Renal pelvis (tissue), 4 donors: ENCODE data around the gene ZFP92. TPM values are rescaled to one million over a fixed set of nuclear protein-coding genes. Genes with fewer than 3 reads are reported as not detected.

ENCODE experiments used
- DNase-seq: peaks from one replicate; pipeline ENCODE4 v3.0.0-alpha.2; 2013
- polyA plus RNA-seq, 3 donors: library from polyadenylated mRNA; unstranded; fragments of 120-200 nt; gene quantifications; one replicate each; pipeline ENCODE4 v1.2.1, GENCODE V29; 2013; ENCODE audit not compliant: insufficient read length in 3 of 3

Gene ZFP92
- polyA plus RNA-seq, 3 donors, result 0.87 to 1.1 (median 0.99) TPM

DNA sequence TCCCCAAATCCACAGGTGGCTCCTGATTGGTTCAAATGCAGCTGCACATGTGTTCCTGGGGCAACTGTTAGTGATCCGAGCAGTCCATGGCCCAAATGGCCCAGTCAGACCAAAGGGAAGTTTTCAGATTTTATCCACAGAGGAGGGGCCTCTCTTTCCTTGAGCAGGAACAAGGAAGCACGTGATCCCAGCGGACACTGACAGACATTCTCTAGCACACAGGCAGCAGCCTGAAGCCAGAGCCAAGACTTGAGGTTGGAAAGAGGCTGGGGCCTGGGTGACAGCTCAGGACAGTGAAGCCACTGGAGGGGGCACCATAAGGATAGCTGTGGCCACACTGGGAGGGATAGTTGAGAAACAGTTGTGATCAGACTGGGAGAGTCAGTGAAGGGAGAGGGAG lies 3.5 kb upstream of the ZFP92 start:
- no peak for DNase-seq

- DNase-seq, result no peak
These were observed 3.0 kb upstream of the ZFP92 start for GRCh38 chrX:153408221-153408721.

DNA sequence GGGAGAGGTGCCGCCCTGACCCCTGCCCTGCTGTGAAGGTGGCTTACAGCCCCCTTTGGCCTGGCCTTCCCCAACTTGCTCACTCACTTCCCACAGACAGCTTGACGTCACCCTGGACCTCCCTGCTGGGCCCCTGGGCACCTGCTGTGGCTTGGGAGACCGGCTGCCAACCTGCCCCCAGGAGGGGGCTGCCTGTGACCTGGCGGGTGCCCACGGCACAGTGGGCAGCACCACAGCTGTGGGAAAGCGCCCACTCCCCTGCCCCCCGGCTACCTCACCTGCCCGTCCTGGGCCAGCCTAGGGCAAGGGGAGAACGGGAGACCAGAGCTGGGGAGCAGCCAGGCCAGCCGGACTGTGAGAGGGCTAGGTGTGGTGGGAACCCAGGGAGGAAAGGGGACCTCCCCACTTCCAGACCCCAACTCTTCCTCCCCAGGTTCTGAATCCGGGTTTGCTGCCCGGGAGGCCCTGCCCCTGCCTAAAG lies 2.4 kb upstream of the ZFP92 start:
- no peak for DNase-seq

DNA sequence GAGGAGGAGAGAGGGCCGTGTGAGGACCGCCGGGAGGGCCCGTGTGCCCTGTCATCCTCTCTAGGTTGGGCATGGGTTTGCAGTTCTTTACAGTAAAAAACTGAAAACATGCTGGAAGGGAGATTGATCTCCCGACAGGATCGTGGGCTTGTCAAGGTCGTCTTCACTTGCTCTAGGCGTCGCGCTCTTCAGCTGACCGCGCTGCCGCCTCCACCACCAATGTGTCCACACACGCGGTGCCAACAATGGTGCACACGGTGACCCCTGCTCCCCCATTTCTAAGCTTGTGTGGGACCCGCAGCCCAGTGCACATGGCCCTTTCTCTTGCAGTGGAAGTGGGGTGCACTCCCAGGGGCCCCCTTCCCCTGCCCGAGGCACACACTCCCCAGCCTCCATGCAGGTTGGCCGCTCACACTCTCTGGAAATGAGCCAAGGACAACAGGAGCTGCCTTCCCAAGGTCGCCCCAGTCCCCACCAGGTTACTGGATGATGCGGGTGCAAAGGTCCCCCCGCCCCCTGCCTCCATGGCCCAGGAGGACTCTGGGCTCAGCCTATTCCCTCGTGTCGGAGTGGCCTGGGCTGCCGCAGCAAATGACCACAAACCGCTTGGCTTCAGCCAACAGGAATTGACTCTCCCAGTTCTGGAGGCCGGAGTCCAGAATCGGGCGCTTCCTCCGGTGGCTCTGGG lies 1.7 kb upstream of the ZFP92 start:
- DNase-seq, result no peak

DNA sequence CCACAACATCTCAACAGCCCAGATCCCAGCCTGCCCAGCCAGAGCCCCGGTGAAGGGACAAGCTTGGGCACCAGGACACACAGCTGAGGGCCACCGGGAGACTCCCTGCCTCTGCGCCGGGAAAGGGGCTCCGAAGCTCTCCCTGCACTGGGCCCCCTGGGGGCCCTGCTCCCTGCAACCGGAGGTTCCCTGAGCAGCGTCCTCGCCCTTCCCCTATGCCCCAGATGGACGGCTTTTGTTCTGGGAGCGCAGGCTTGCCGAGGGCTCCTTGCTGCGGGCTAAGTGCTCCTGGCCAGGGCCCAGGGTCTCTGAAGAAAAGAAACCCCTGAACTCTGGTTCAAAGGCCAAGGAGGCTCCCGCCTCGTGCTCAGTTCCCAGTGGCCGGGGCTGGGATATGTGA lies 899 bp upstream of the ZFP92 start:
- no peak for DNase-seq

DNA sequence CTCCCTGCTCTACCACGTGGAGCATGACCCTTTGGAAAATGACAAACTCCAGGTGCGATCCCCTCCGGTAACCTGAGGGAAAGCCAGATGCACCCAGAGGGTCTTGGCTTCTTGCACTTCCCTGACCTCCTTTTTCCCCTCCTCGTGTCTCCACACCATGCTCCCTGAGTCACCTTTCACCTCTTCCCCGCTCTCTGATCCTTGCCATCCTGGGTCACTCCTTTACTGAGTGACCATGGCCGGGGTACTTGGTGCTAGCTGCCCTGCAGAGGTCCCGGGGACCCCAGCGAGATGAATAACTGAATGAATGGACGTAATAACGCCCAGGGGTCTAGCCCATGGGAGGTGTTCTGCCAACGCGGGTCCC lies 401 bp upstream of the ZFP92 start:
- DNase-seq, result no peak

- DNase-seq, result no peak
These were observed 809 bp downstream of the ZFP92 start for GRCh38 chrX:153411988-153412574.

- DNase-seq, result no peak
These were observed 1.8 kb downstream of the ZFP92 start for GRCh38 chrX:153412746-153413720.

GRCh38 chrX:153413731-153414130 lies 2.5 kb downstream of the ZFP92 start:
- no peak for DNase-seq

- DNase-seq, result no peak
These were observed 3.7 kb downstream of the ZFP92 start for GRCh38 chrX:153414856-153415510.

DNA sequence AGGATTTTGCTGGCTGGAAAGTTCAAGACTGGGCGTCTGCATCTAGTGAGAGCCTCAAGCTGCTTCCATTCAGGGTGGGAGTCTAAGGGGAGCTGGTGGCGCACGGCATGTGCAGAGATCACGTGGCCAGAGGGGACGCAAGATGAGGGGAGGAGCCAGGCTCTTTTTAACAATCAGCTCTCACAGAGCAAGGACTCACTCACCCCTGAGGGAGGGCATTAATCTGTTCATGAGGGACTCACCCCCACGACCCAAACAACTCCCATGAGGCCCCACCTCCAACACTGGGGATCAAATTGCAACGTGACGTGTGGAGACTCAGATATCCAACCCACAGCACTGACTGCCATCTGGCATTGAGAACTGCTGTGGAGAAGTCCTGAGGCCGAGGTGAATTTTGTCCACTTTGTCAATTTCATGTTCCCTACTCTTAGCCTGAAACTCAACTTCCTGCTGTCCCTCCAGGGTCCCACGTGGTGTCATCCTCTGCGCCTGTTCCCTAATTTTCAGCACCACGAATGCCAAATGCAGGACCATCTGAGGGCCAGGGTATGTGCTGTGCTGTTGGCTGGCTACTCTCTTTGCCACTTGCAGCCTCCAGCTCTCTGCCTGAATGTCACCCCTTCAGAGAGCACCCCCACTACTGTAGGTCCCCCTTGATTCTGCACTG lies 5.6 kb downstream of the ZFP92 start:
- no peak for DNase-seq

- DNase-seq, result no peak
These were observed 6.4 kb downstream of the ZFP92 start for GRCh38 chrX:153417637-153418036.

DNA sequence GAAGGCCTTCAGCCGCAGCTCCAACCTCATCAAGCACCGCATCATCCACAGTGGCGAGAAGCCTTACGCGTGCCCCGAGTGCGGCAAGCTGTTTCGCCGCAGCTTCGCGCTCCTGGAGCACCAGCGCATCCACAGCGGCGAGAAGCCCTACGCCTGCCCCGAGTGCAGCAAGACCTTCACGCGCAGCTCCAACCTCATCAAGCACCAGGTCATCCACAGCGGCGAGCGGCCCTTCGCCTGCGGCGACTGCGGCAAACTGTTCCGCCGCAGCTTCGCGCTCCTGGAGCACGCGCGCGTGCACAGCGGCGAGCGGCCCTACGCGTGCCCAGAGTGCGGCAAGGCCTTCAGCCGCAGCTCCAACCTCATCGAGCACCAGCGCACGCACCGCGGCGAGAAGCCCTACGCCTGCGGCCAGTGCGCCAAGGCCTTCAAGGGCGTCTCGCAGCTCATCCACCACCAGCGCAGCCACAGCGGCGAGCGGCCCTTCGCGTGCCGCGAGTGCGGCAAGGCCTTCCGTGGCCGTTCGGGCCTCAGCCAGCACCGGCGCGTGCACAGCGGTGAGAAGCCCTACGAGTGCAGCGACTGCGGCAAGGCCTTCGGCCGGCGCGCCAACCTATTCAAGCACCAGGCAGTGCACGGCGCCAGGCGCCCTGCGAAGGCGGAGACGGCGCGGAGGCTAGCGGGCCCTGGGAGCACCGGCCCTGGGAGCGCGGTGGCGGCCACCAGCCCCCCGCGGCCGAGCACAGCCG lies 9.8 kb downstream of the ZFP92 start:
- no peak for DNase-seq

DNA sequence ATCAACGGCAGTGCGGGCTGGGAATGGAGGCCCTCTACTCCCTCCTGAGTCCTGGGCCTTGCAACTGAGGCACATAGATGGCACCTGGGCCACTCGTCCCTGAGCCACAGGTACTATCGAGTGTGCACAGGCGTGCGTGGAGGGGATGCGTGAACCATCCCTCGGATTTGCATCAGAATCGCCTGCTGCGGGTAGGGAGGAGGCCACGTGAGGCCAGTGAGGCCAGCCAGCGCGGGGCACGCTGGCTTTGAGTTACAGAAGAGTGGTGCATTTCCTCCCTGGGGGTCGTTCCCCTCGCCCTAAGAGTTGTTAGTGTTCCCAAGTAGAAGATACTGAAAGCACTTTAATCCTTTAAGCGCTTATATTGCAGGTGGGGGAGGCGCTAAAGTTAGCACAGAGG lies 10.6 kb downstream of the ZFP92 start:
- no peak for DNase-seq

GRCh38 chrX:153423652-153424051 lies 12.4 kb downstream of the ZFP92 start:
- no peak for DNase-seq

DNA sequence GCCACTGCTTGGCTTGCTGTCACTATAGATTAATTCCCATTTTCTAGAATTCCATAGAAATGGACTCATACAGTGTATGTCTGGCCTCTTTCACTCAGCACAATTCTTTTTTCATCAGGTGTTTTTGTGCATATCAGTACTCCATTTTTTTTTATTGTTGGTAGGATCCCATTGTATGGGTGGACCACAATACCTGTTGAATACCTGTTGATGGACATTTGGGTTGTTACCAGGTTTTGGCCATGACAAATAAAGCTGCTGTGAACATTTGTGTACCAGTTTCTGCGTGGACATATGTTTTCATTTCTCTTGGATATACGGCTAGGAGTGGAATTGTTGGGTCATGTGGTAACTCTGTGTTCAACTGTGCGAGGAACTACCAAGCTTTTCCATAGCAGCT lies 14.9 kb downstream of the ZFP92 start:
- DNase-seq, result no peak

- no peak for DNase-seq
These were observed 19.5 kb downstream of the ZFP92 start for GRCh38 chrX:153430796-153431195.

GRCh38 chrX:153433161-153433680 lies 21.9 kb downstream of the ZFP92 start:
- DNase-seq, result no peak

DNA sequence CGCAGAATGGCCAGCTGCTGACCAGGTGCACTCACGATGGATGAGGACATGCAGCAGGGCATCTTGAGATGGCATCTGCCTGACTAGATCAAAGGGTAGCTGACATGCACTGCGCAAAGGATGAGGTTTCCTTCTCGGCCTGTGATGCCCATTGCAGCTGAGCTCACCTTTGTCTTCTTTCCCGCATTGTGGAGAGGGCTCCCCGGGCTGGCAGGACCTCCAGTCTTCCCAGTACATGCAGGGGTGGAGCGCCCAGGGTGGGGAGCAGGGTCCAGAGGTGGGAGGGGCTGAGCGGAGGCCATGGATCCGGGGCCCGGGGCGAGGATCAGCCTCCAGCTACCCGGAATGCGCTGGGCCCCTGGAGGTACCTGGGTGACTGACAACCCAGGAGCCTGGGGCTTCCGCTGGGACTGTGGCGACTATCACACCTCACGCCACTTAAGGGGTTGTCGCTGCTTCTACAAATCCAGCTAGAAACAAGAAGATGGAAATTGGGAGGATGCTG lies 22.6 kb downstream of the ZFP92 start:
- no peak for DNase-seq

DNA sequence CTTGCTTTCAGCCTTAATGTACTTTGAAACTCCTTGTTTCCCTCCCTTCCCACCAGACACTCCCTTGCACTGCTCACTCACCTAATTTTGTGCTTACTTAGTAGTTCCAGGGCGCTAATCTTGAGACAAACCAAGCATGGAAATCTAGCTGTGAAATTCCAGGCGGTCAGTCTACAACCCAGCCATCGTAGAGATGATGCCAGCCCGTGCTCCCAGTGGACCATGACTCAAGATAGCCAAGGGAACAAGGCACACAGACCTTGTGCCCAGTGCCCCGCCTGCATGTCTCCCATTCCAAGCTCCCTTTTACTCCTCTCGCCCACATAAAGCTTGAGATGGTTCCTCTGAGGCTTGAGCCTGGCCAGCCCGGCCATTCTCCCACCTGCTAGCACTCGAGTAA lies 23.5 kb downstream of the ZFP92 start:
- DNase-seq, result no peak
